H9 (cell line): ENCODE data around the gene SF1. TPM values are rescaled to one million over a fixed set of nuclear protein-coding genes. Genes with fewer than 3 reads are reported as not detected.
A peak's percentile ranks its signal among the peaks of the same experiment; 100 is the strongest.

ENCODE experiments used
- DNase-seq: peaks from one replicate; pipeline ENCODE4 v3.0.0-alpha.2; 2017
- H2AFZ ChIP-seq: one replicate; pipeline ENCODE4 v1.6.1; 2013; ENCODE audit warnings: mild to moderate bottlenecking, low read length, control low read depth, moderate library complexity
- H2AK5ac ChIP-seq: 2 replicates; pipeline ENCODE4 v1.6.1; 2013; ENCODE audit warnings: low read length, control low read depth, mixed read lengths; ENCODE audit not compliant: insufficient read length
- H2BK120ac ChIP-seq: one replicate; pipeline ENCODE4 v1.6.1; 2013; ENCODE audit warnings: low read depth, mild to moderate bottlenecking, low read length, control low read depth, inconsistent platforms; ENCODE audit not compliant: poor library complexity, severe bottlenecking
- H2BK12ac ChIP-seq: 2 replicates; pipeline ENCODE4 v1.6.1; 2013; ENCODE audit warnings: low read length, control low read depth, mixed read lengths, low read depth; ENCODE audit not compliant: insufficient read length
- H2BK15ac ChIP-seq: 2 replicates; pipeline ENCODE4 v1.6.1; 2013; ENCODE audit warnings: low read depth, low read length, control low read depth
- H2BK20ac ChIP-seq: one replicate; pipeline ENCODE4 v1.6.1; 2013; ENCODE audit warnings: low read depth, mild to moderate bottlenecking, low read length, control low read depth, inconsistent platforms; ENCODE audit not compliant: poor library complexity, severe bottlenecking
- H2BK5ac ChIP-seq: 2 replicates; pipeline ENCODE4 v1.6.1; 2013; ENCODE audit warnings: low read length, control low read depth, mixed read lengths; ENCODE audit not compliant: insufficient read length
- H3K14ac ChIP-seq: 2 replicates; pipeline ENCODE4 v1.6.1; 2013; ENCODE audit warnings: low read length, control low read depth; ENCODE audit not compliant: insufficient read depth
- H3K18ac ChIP-seq: 2 replicates; pipeline ENCODE4 v1.6.1; 2013; ENCODE audit warnings: low read depth, mild to moderate bottlenecking, mixed read lengths, low read length, control low read depth; ENCODE audit not compliant: insufficient read length
- H3K23ac ChIP-seq: 2 replicates; pipeline ENCODE4 v1.6.1; 2013; ENCODE audit warnings: low read length, control low read depth, mixed read lengths, low read depth; ENCODE audit not compliant: insufficient read length
- H3K23me2 ChIP-seq: 2 replicates; pipeline ENCODE4 v1.6.1; 2013; ENCODE audit warnings: low read depth, mild to moderate bottlenecking, mixed read lengths, low read length, control low read depth; ENCODE audit not compliant: insufficient read length, poor library complexity, severe bottlenecking
- H3K27ac ChIP-seq: 2 replicates; pipeline ENCODE4 v1.5.1; 2013; ENCODE audit warnings: low read length, control low read depth, mixed read lengths, low read depth; ENCODE audit not compliant: insufficient read length
- H3K27me3 ChIP-seq: 2 replicates; pipeline ENCODE4 v1.6.1; 2013; ENCODE audit warnings: low read length, control low read depth, inconsistent platforms; ENCODE audit not compliant: insufficient read depth
- H3K4ac ChIP-seq: 2 replicates; pipeline ENCODE4 v1.6.1; 2013; ENCODE audit warnings: low read depth, mild to moderate bottlenecking, control low read depth, inconsistent platforms, low read length, moderate library complexity
- H3K4me1 ChIP-seq: 2 replicates; pipeline ENCODE4 v1.6.1; 2013; ENCODE audit warnings: low read length, control low read depth, inconsistent platforms; ENCODE audit not compliant: insufficient read depth
- H3K4me2 ChIP-seq: 2 replicates; pipeline ENCODE4 v1.6.1; 2013; ENCODE audit warnings: low read length, control low read depth, mixed read lengths; ENCODE audit not compliant: insufficient read length, insufficient read depth
- H3K56ac ChIP-seq: 2 replicates; pipeline ENCODE4 v1.6.1; 2013; ENCODE audit warnings: low read depth, mild to moderate bottlenecking, mixed read lengths, low read length, control low read depth; ENCODE audit not compliant: insufficient read length
- H3K79me1 ChIP-seq: 2 replicates; pipeline ENCODE4 v1.6.1; 2013; ENCODE audit warnings: low read depth, mild to moderate bottlenecking, moderate library complexity, low read length, control low read depth, inconsistent platforms; ENCODE audit not compliant: insufficient read depth, poor library complexity, severe bottlenecking
- H3K79me2 ChIP-seq: 2 replicates; pipeline ENCODE4 v1.6.1; 2013; ENCODE audit warnings: low read length, control low read depth, inconsistent platforms; ENCODE audit not compliant: insufficient read depth
- H3K9ac ChIP-seq: 2 replicates; pipeline ENCODE4 v1.6.1; 2013; ENCODE audit warnings: low read length, control low read depth, mixed read lengths; ENCODE audit not compliant: insufficient read length; ENCODE audit errors: extremely low read depth
- H3K9me3 ChIP-seq: one replicate; pipeline ENCODE4 v1.6.1; 2013; ENCODE audit warnings: low read depth, low read length, inconsistent platforms; ENCODE audit not compliant: control insufficient read depth
- H3T11ph ChIP-seq: one replicate; pipeline ENCODE4 v1.6.1; 2013; ENCODE audit warnings: mild to moderate bottlenecking, low read length, control low read depth, inconsistent platforms
- H4K20me1 ChIP-seq: one replicate; pipeline ENCODE4 v1.6.1; 2013; ENCODE audit not compliant: control insufficient read depth, insufficient read length, insufficient read depth
- H4K5ac ChIP-seq: 2 replicates; pipeline ENCODE4 v1.6.1; 2013; ENCODE audit warnings: low read depth, mild to moderate bottlenecking, mixed read lengths, low read length, control low read depth; ENCODE audit not compliant: insufficient read length
- H4K8ac ChIP-seq: replicated peaks from 2 replicates; pipeline ENCODE4 v1.6.1; 2013; ENCODE audit warnings: low read length, control low read depth, mixed read lengths, low read depth; ENCODE audit not compliant: insufficient read length
- H4K91ac ChIP-seq: 2 replicates; pipeline ENCODE4 v1.6.1; 2013; ENCODE audit warnings: low read depth, mild to moderate bottlenecking, moderate library complexity, mixed read lengths, low read length, control low read depth; ENCODE audit not compliant: insufficient read length
- H3K27ac Mint-ChIP-seq, 3 experiments: 2 replicates in 2 of 3; 3 replicates in 1 of 3; pipeline ENCODE4 v1.8.0; 2020 to 2021; ENCODE audit warnings: mixed read lengths in 3 of 3, mild to moderate bottlenecking in 1 of 3, moderate library complexity in 1 of 3
- H3K27me3 Mint-ChIP-seq: 2 replicates; pipeline ENCODE4 v1.8.0; 2021; ENCODE audit warnings: low read depth, mild to moderate bottlenecking, moderate library complexity, mixed read lengths
- H3K36me3 Mint-ChIP-seq, 3 experiments: 2 replicates in 2 of 3; 3 replicates in 1 of 3; pipeline ENCODE4 v1.8.0; 2020 to 2021; ENCODE audit warnings: low read depth in 3 of 3, mixed read lengths in 3 of 3; ENCODE audit not compliant: insufficient read depth in 1 of 3
- H3K4me1 Mint-ChIP-seq, 2 experiments: 2 replicates each; pipeline ENCODE4 v1.8.0; 2020; ENCODE audit warnings: mixed read lengths in 2 of 2
- H3K4me3 Mint-ChIP-seq, 2 experiments: 2 replicates in 1 of 2; 3 replicates in 1 of 2; pipeline ENCODE4 v1.8.0; 2020 to 2021; ENCODE audit warnings: mild to moderate bottlenecking in 2 of 2, mixed read lengths in 2 of 2, moderate library complexity in 1 of 2
- H3K9me3 Mint-ChIP-seq, 2 experiments: 2 replicates in 1 of 2; 3 replicates in 1 of 2; pipeline ENCODE4 v1.8.0; 2020; ENCODE audit warnings: mild to moderate bottlenecking in 2 of 2, mixed read lengths in 2 of 2, moderate library complexity in 1 of 2
- CTCF ChIP-seq: fragments of 200-600 bp; sonication (generic); conservative IDR thresholded peaks from 3 replicates; pipeline ENCODE4 v1.8.0; 2021; ENCODE audit warnings: antibody characterized with exemption, mild to moderate bottlenecking
- whole genome bisulfite sequencing: extraction: QIAGEN DNeasy Blood & Tissue Kit; methylation state at CpG from one replicate; pipeline ENCODE4 v1.1.7; 2013; ENCODE audit warnings: missing lambda C conversion rate, low lambda C conversion rate, mixed read lengths; ENCODE audit not compliant: insufficient read length; ENCODE audit errors: extremely low coverage; 5-methylcytosine and 5-hydroxymethylcytosine counted together
- total RNA-seq: library from RNA; stranded (reverse); gene quantifications from 2 replicates; pipeline ENCODE4 v1.2.1, GENCODE V29; 2021

The SF1 gene
- total RNA-seq, 1 experiment from 2014 or later: 528 TPM

GRCh38 chr11:64826062-64826461 lies 47.7 kb upstream of the SF1 start:
- H2BK20ac ChIP-seq: no peak overlapping the region
- H2BK120ac ChIP-seq: no peak overlapping the region
- no peaks in the 10 kb centered on the region for H3K9me3 Mint-ChIP-seq
- no peak for DNase-seq
- H2BK12ac ChIP-seq: no peak overlapping the region
- H2BK15ac ChIP-seq: no peak overlapping the region
- no peak overlapping the region for H3K4me3 Mint-ChIP-seq
- no peak overlapping the region for H3K23ac ChIP-seq
- H4K8ac ChIP-seq: no peak overlapping the region
- no peaks in the 10 kb centered on the region for H3K79me2 ChIP-seq
- H2AFZ ChIP-seq: no peak overlapping the region
- H3K18ac ChIP-seq: no peak overlapping the region
- no peaks in the 10 kb centered on the region for H3K27me3 ChIP-seq
- H4K5ac ChIP-seq: no peak overlapping the region
- H3K14ac ChIP-seq: no peak overlapping the region
- no peak for TF ChIP-seq CTCF
- no peak overlapping the region for H2AK5ac ChIP-seq
- H4K91ac ChIP-seq: no peak overlapping the region
- no peak overlapping the region for H3K4ac ChIP-seq
- H3K4me1 ChIP-seq: no peaks in the 10 kb centered on the region
- peak overlapping the region in 1 of 3 experiments; percentile 76; a peak in 1 of 7 replicates for H3K27ac Mint-ChIP-seq
- WGBS: no CpG with 5 or more reads among the region's 7 CpGs
- no peak overlapping the region for H2BK5ac ChIP-seq
- H3K36me3 Mint-ChIP-seq: peaks cover 0 to 59% (median 21%) of the 10 kb centered on the region in 3 experiments; a peak in 5 of 7 replicates
- no peak overlapping the region for H3K4me2 ChIP-seq
- H3K4me1 Mint-ChIP-seq: peaks cover 0 to 2% of the 10 kb centered on the region in 2 experiments; a peak in 2 of 4 replicates
- no peak overlapping the region for H3K27ac ChIP-seq
- H3K9me3 ChIP-seq: no peaks in the 10 kb centered on the region
- no peak overlapping the region for H3K9ac ChIP-seq
- no peaks in the 10 kb centered on the region for H3K79me1 ChIP-seq
- H3K23me2 ChIP-seq: no peaks in the 10 kb centered on the region
- no peak overlapping the region for H3T11ph ChIP-seq
- H3K27me3 Mint-ChIP-seq: no peaks in the 10 kb centered on the region; the same call in 1 of the 2 replicates
- no peak overlapping the region for H3K56ac ChIP-seq
- H4K20me1 ChIP-seq: no peaks in the 10 kb centered on the region
